H1 (cell line): ENCODE measurements around the gene CSTF2T. TPM values are rescaled to one million over a fixed set of nuclear protein-coding genes. Genes with fewer than 3 reads are reported as not detected.

Source experiments
- ATF2 ChIP-seq: IDR thresholded peaks from 2 replicates; pipeline ENCODE4 v1.6.1; 2012; ENCODE audit warnings: low read length, inconsistent platforms
- polyA plus RNA-seq, 7 experiments: library from polyadenylated mRNA; depleted of rRNA in 3 of 7; stranded (reverse) in 5 of 7; unstranded in 2 of 7; fragments of >200 nt in 5 of 7; fragments of 200-250 nt in 2 of 7; gene quantifications; 1 replicate in 5 of 7; 2 replicates in 1 of 7; 4 replicates in 1 of 7; pipeline versions ENCODE4 v1.2.1 to v1.2.3, GENCODE V29; 2011 to 2013; ENCODE audit warnings: missing spikeins in 2 of 7, mixed read lengths in 2 of 7
- total RNA-seq: library from RNA; stranded (reverse); fragmentation: NEBNext Ultra II Directional; extraction: Animal tissue kit (Norgen Biotek cat#: 25700); gene quantifications from 2 replicates; pipeline ENCODE4 v1.2.1, GENCODE V29; 2021

Gene CSTF2T
- total and polyA plus RNA-seq, 2 of the 8 experiments (the other 6 are each of a cell fraction or from before 2014, with no cell fraction given): 9.4 to 32.4 TPM

GRCh38 chr10:51733057-51733456, 33.7 kb upstream of the CSTF2T start (continued):
- TF ChIP-seq ATF2: no peak
